Measurements from ENCODE around the gene ADAD2.

Gene ADAD2

DNA sequence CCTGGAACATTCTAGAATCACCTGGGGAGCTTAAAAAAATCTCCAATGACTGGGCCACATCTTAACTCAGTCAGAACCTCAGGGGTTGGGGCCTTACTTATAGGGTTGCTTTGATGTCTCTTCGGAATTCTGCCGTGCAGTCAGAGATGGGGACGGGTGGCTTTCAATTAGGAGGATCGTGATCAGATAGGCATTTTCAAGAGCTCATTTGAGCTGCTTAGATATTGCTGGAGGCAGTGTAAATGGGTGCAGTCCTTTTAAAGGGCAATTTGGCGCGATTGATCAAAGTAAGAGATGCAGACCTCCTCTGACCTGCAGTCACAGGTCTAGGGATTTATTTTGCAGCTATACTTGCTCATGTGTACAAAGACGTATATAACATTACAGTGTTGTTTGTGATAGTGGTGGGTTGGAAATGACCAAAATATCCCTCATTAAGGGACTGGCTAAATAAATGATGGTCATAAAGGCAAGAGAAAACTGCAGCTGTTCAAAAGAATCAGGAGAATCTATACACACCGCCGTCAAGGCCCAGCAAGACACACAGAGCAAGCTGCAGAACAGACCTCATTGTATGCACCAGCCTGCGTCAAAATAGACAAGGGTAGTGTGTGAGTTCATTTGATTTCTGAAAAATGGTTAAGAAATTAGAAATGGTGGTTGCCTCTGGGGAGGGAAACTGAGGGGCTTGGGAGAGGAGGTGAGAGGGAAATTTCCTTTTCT is 55.2 kb downstream of the ADAD2 start:
- DNase-seq (ENCODE audit: low read depth in 2 of 2) = no peak

DNA sequence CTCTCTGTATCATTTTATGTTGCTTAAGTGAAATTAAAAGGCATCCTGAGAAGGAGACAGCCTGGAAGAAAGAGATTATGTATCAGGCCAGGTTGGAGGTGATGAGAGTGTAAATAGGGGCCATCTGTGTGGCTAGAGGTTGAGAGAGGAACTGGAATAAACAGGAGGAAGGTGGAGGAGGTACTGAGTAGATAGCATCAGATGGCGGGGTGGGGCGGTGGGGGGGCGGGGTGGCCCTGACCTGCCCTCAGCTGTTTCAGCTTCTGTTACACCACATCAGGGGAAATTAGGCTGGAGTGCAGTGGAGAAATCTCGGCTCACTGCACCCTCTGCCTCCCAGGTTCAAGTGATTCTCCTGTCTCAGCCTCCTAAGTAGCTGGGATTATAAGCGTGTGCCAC is 55.7 kb downstream of the ADAD2 start:
- DNase-seq (ENCODE audit: low read depth in 2 of 2) = no peak

All from fibroblast of skin of left quadriceps (primary cell).